IMR-90 (cell line): ENCODE results near the gene HES1.

ENCODE experiments used
- BHLHE40 ChIP-seq: fragments of 150-350 bp; IDR thresholded peaks from 2 replicates; pipeline ENCODE4 v1.6.1; 2016; ENCODE audit warnings: mild to moderate bottlenecking, low read depth, low read length
- CHD1 ChIP-seq: IDR thresholded peaks from 2 replicates; pipeline ENCODE4 v1.6.1; 2012; ENCODE audit warnings: low read depth, low read length, improper control_type of control experiment
- CTCF ChIP-seq: conservative IDR thresholded peaks from 2 replicates; pipeline ENCODE4 v1.5.1; 2012; ENCODE audit warnings: mild to moderate bottlenecking, low read depth, low read length, improper control_type of control experiment
- MAFK ChIP-seq: IDR thresholded peaks from 2 replicates; pipeline ENCODE4 v1.6.1; 2012; ENCODE audit warnings: low read depth, low read length, improper control_type of control experiment
- MXI1 ChIP-seq: IDR thresholded peaks from 2 replicates; pipeline ENCODE4 v1.6.1; 2012; ENCODE audit warnings: low read depth, mild to moderate bottlenecking, low read length, moderate library complexity, borderline replicate concordance
- POLR2A ChIP-seq: IDR thresholded peaks from 2 replicates; pipeline ENCODE4 v1.6.1; 2012; ENCODE audit warnings: mild to moderate bottlenecking, low read depth, low read length
- RAD21 ChIP-seq: IDR thresholded peaks from 2 replicates; pipeline ENCODE4 v1.6.1; 2012; ENCODE audit warnings: low read length, improper control_type of control experiment

GRCh38 chr3:194154346-194154745 is 18.4 kb downstream of the HES1 start:
- no peak for TF ChIP-seq BHLHE40
- TF ChIP-seq POLR2A = no peak
- no peak for TF ChIP-seq CTCF
- no peak for TF ChIP-seq CHD1
- TF ChIP-seq RAD21 = no peak
- no peak for TF ChIP-seq MXI1
- no peak for TF ChIP-seq MAFK
